K562 (cell line): ENCODE measurements around the gene UFC1. TPM values are rescaled to one million over a fixed set of nuclear protein-coding genes. Genes with fewer than 3 reads are reported as not detected.

Source experiments
- ATAC-seq: fragments of 200-7000 bp; cut with Tn5 transposase; 3 replicates; pipeline ENCODE4 v1.9.1; 2020; ENCODE audit warnings: moderate library complexity
- BruUV-seq: library from RNA; stranded (reverse); fragments of 400-500 nt; replicated peaks from 2 replicates; lab custom pipeline; 2021; lab: Mats Ljungman, UMichigan
- CTCF ChIA-PET: fragments of 300-600 bp; formaldehyde crosslinking; extraction: SDS; loops from one replicate; lab custom pipeline; 2021; ENCODE audit warnings: low intra/inter-chr PET ratio; lab: Yijun Ruan, JAX
- POLR2A ChIA-PET: fragments of 300-600, 350-650 bp; sonication (Branson Sonifier 250); formaldehyde crosslinking; extraction: SDS; loops from one replicate; lab custom pipeline; 2021; ENCODE audit warnings: antibody characterized with exemption, inconsistent platforms; lab: Yijun Ruan, JAX
- DNase-seq, 4 experiments: peaks; one replicate each; pipeline versions ENCODE4 v3.0.0 to v3.0.0-alpha.2; 2011 to 2018; ENCODE audit warnings: low spot score in 3 of 4, mixed read lengths in 3 of 4; ENCODE audit errors: extremely low read depth in 1 of 4
- FAIRE-seq: peaks from 2 replicates; lab custom pipeline; 2011; peaks lifted over from hg19 to GRCh38; lab: Jason Lieb, UNC
- H2AFZ ChIP-seq: 2 replicates; pipeline ENCODE4 v1.6.0; 2011; ENCODE audit warnings: low read depth, low read length, control low read depth, inconsistent platforms
- H3K27ac ChIP-seq: fragments of 200-600 bp; 3 replicates; pipeline ENCODE4 v1.8.0; 2011; ENCODE audit warnings: low read depth, mild to moderate bottlenecking, control low read depth, inconsistent platforms, low read length, moderate library complexity, mixed read lengths; ENCODE audit errors: extremely low read depth
- H3K27me3 ChIP-seq, 2 experiments: fragments of 300-600 bp in 1 of 2; 2 replicates in 1 of 2; 3 replicates in 1 of 2; pipeline versions ENCODE4 v1.6.0 to v1.8.0; 2011; ENCODE audit warnings: inconsistent platforms in 2 of 2, low read length in 2 of 2, mild to moderate bottlenecking in 1 of 2, mixed read lengths in 1 of 2, moderate library complexity in 1 of 2; ENCODE audit not compliant: control insufficient read depth in 2 of 2, insufficient read depth in 2 of 2
- H3K36me3 ChIP-seq: fragments of 300-600 bp; 3 replicates; pipeline ENCODE4 v1.8.0; 2011; ENCODE audit warnings: mild to moderate bottlenecking, low read length, inconsistent platforms; ENCODE audit not compliant: control insufficient read depth, insufficient read depth
- H3K4me1 ChIP-seq, 2 experiments: fragments of 200-600 bp in 1 of 2; replicated peaks in 1 of 2; 2 replicates in 1 of 2; 3 replicates in 1 of 2; pipeline versions ENCODE4 v1.5.1 to v1.8.0; 2011; ENCODE audit warnings: inconsistent platforms in 2 of 2, low read length in 2 of 2, mild to moderate bottlenecking in 1 of 2, mixed read lengths in 1 of 2, moderate library complexity in 1 of 2; ENCODE audit not compliant: control insufficient read depth in 2 of 2, insufficient read depth in 2 of 2
- H3K4me2 ChIP-seq: 2 replicates; pipeline ENCODE4 v1.6.1; 2011; ENCODE audit warnings: low read length, control low read depth, inconsistent platforms, mixed read lengths; ENCODE audit not compliant: insufficient read depth
- H3K4me3 ChIP-seq: fragments of 200-600 bp; sonication (generic), shearing (Covaris generic); 2 replicates; pipeline ENCODE4 v1.5.1; 2016; ENCODE audit warnings: control low read depth, inconsistent platforms
- H3K79me2 ChIP-seq: fragments of 200-600 bp; 3 replicates; pipeline ENCODE4 v1.8.0; 2011; ENCODE audit warnings: low read length, inconsistent platforms; ENCODE audit not compliant: control insufficient read depth, insufficient read depth
- H3K9ac ChIP-seq, 2 experiments: 2 replicates each; pipeline versions ENCODE4 v1.6.0 to v1.6.1; 2011; ENCODE audit warnings: low read depth in 2 of 2, low read length in 2 of 2, control low read depth in 1 of 2, inconsistent platforms in 1 of 2, mild to moderate bottlenecking in 1 of 2, mixed read lengths in 1 of 2; ENCODE audit not compliant: insufficient read depth in 1 of 2
- H3K9me1 ChIP-seq: one replicate; pipeline ENCODE4 v1.6.0; 2011; ENCODE audit warnings: inconsistent platforms, mild to moderate bottlenecking, low read length, moderate library complexity; ENCODE audit not compliant: control insufficient read depth, insufficient read depth
- H3K9me3 ChIP-seq: replicated peaks from 2 replicates; pipeline ENCODE4 v1.5.1; 2011; ENCODE audit warnings: low read depth, low read length, inconsistent platforms; ENCODE audit not compliant: control insufficient read depth, insufficient read depth
- H4K20me1 ChIP-seq: replicated peaks from 2 replicates; pipeline ENCODE4 v1.6.1; 2011; ENCODE audit warnings: low read length, inconsistent platforms, mixed read lengths; ENCODE audit not compliant: control insufficient read depth, insufficient read depth
- CCNT2 ChIP-seq: IDR thresholded peaks from 2 replicates; pipeline ENCODE4 v1.6.1; 2011; ENCODE audit warnings: borderline replicate concordance, low read depth, mild to moderate bottlenecking, moderate library complexity, mixed read lengths, low read length; ENCODE audit not compliant: insufficient read length; ENCODE audit errors: extremely low read depth
- CXXC5 ChIP-seq: fragments of 250-450 bp; sonication (Bioruptor Pico); IDR thresholded peaks from 2 replicates; pipeline ENCODE4 v1.8.0; 2022; ENCODE audit warnings: inconsistent platforms, mild to moderate bottlenecking, moderate library complexity
- ETS1 ChIP-seq: conservative IDR thresholded peaks from 2 replicates; pipeline ENCODE4 v1.6.1; 2011; ENCODE audit warnings: low read depth, mild to moderate bottlenecking, low read length; ENCODE audit not compliant: control insufficient read depth
- GTF2E2 ChIP-seq: fragments of 200-800 bp; sonication (Bioruptor generic); IDR thresholded peaks from 2 replicates; pipeline ENCODE4 v1.6.1; 2016; ENCODE audit warnings: missing genetic modification characterization, missing compliant biosample characterization
- KDM5B ChIP-seq: fragments of 200-600 bp; sonication (generic); IDR thresholded peaks from 2 replicates; pipeline ENCODE4 v1.6.1; 2012; ENCODE audit warnings: low read depth, mild to moderate bottlenecking, moderate library complexity, low read length, control low read depth, inconsistent platforms; ENCODE audit not compliant: insufficient replicate concordance
- MCM2 ChIP-seq: fragments of 450-650 bp; IDR thresholded peaks from 2 replicates; pipeline ENCODE4 v1.6.1; 2017; ENCODE audit warnings: low read depth, mild to moderate bottlenecking
- NCOA2 ChIP-seq, 2 experiments: fragments of 450-650 bp; IDR thresholded peaks; 2 replicates each; pipeline ENCODE4 v1.6.1; 2018; ENCODE audit warnings: mild to moderate bottlenecking in 2 of 2, moderate library complexity in 1 of 2; ENCODE audit not compliant: partially characterized antibody in 2 of 2
- NFATC3 ChIP-seq: fragments of 450-650 bp; IDR thresholded peaks from 2 replicates; pipeline ENCODE4 v1.6.1; 2017; ENCODE audit warnings: mild to moderate bottlenecking
- ZC3H4 ChIP-seq: sonication (generic); formaldehyde crosslinking; IDR thresholded peaks from 2 replicates; pipeline ENCODE4 v1.9.0; 2021; ENCODE audit warnings: missing genetic modification reagents, borderline replicate concordance
- ZNF146 ChIP-seq: IDR thresholded peaks from one replicate; pipeline ENCODE4 v1.6.1; 2018; ENCODE audit warnings: missing compliant biosample characterization; ENCODE audit not compliant: unreplicated experiment
- ZNF277 ChIP-seq: fragments of 250-450 bp; sonication (Bioruptor Pico); IDR thresholded peaks from 2 replicates; pipeline ENCODE4 v1.8.0; 2022; ENCODE audit warnings: inconsistent platforms, mild to moderate bottlenecking, moderate library complexity, borderline replicate concordance
- WGBS: fragments of 100-300 bp; shearing (Covaris generic); methylation state at CpG from one replicate; pipeline ENCODE4 v1.1.6; 2016; ENCODE audit warnings: low coverage, mixed read lengths; ENCODE audit not compliant: insufficient coverage; ENCODE audit errors: missing lambda C conversion rate; 5-methylcytosine and 5-hydroxymethylcytosine counted together
- in situ Hi-C: fragments of 300-500 bp; cut with MboI; formaldehyde crosslinking; loops from 4 replicates; pipeline ENCODE4 v1.15.0; 2018; ENCODE audit warnings: inconsistent platforms, mixed read lengths
- intact Hi-C: fragments of 100-400 bp; cut with micrococcal nuclease; formaldehyde crosslinking; loops from 2 replicates; pipeline ENCODE4 v1.14.2; 2022
- polyA plus RNA-seq, 8 experiments: library from polyadenylated mRNA; depleted of rRNA in 4 of 8; stranded (reverse) in 5 of 8; unstranded in 3 of 8; fragments of >200 nt; fragmentation: Nextera tagmentation in 2 of 8; fragmentation: Illumina TruSeq in 1 of 8; extraction: Ambion mirVana in 2 of 8; extraction: Trizol in 1 of 8; gene quantifications; 2 replicates each; pipeline versions ENCODE4 v1.2.1 to v1.2.3, GENCODE V29; 2011 to 2014; ENCODE audit warnings: inconsistent platforms in 1 of 8, missing spikeins in 1 of 8
- total RNA-seq, 7 experiments: library from RNA; depleted of rRNA in 6 of 7; stranded (reverse); fragments of >200 nt in 6 of 7; fragmentation: Illumina TruSeq in 2 of 7; extraction: Trizol in 2 of 7; gene quantifications; 2 replicates each; pipeline versions ENCODE4 v1.2.1 to v1.2.3, GENCODE V29; 2011 to 2021; ENCODE audit warnings: low replicate concordance in 1 of 7
- TF ChIP-seq, protein P1 (sequence below): fragments of 250-450 bp; sonication (Bioruptor Pico); IDR thresholded peaks from 2 replicates; pipeline ENCODE4 v1.5.0; 2021
- TF ChIP-seq, protein P2 (sequence below): fragments of 450-650 bp; formaldehyde crosslinking; IDR thresholded peaks from 2 replicates; pipeline ENCODE4 v1.4.0; 2020; ENCODE audit warnings: mild to moderate bottlenecking, moderate library complexity
- TF ChIP-seq, protein P3 (sequence below): fragments of 250-450 bp; sonication (Bioruptor Pico); IDR thresholded peaks from 2 replicates; pipeline ENCODE4 v1.4.0; 2020; ENCODE audit warnings: mild to moderate bottlenecking, moderate library complexity, borderline replicate concordance

Gene UFC1
- total and polyA plus RNA-seq, 9 of the 15 experiments (the other 6 are each of a cell fraction or from before 2014, with no cell fraction given), result 92.8 to 220 (median 161) TPM

- H3K9me1 ChIP-seq, result no peaks in the 10 kb centered on the region
- peaks cover 77% of the 10 kb centered on the region for H3K36me3 ChIP-seq
- no peaks in the 10 kb centered on the region for H3K9me3 ChIP-seq
- H3K4me2 ChIP-seq, result no peak overlapping the region
- peaks cover 72% of the 10 kb centered on the region for H3K79me2 ChIP-seq
- ChIA-PET POLR2A (interaction anchor here (0.5 to 0.6 kb wide), 2 partner anchors 13 to 22 kb away, joined by 3 read pairs; no protein-coding TSS in a partner anchor), CTCF (no interaction called here)
- no peak overlapping the region for H3K4me3 ChIP-seq
- FAIRE-seq (no peak), DNase-seq (no peak), ATAC-seq (no peak)
- in situ Hi-C loops, result no loop called here
- intact Hi-C loops, result no loop called here
- H2AFZ ChIP-seq, result no peak overlapping the region
- WGBS, result 100% methylated on average over 1 of the region's 1 CpG
- no peaks in the 10 kb centered on the region for H3K27me3 ChIP-seq
- H3K27ac ChIP-seq, result no peak overlapping the region
- no TSS peak for BruUV-seq
- H4K20me1 ChIP-seq, result no peaks in the 10 kb centered on the region; the same call in 1 of the 2 replicates
- no peaks in the 10 kb centered on the region for H3K4me1 ChIP-seq
- H3K9ac ChIP-seq, result no peak overlapping the region
- TF ChIP-seq, protein P1, sequence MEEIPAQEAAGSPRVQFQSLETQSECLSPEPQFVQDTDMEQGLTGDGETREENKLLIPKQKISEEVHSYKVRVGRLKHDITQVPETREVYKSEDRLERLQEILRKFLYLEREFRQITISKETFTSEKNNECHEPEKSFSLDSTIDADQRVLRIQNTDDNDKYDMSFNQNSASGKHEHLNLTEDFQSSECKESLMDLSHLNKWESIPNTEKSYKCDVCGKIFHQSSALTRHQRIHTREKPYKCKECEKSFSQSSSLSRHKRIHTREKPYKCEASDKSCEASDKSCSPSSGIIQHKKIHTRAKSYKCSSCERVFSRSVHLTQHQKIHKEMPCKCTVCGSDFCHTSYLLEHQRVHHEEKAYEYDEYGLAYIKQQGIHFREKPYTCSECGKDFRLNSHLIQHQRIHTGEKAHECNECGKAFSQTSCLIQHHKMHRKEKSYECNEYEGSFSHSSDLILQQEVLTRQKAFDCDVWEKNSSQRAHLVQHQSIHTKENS, result no peak
- no peak for TF ChIP-seq ZNF277 (CRISPR knock-in tag)
- TF ChIP-seq ZC3H4, result no peak
- TF ChIP-seq, protein P2, sequence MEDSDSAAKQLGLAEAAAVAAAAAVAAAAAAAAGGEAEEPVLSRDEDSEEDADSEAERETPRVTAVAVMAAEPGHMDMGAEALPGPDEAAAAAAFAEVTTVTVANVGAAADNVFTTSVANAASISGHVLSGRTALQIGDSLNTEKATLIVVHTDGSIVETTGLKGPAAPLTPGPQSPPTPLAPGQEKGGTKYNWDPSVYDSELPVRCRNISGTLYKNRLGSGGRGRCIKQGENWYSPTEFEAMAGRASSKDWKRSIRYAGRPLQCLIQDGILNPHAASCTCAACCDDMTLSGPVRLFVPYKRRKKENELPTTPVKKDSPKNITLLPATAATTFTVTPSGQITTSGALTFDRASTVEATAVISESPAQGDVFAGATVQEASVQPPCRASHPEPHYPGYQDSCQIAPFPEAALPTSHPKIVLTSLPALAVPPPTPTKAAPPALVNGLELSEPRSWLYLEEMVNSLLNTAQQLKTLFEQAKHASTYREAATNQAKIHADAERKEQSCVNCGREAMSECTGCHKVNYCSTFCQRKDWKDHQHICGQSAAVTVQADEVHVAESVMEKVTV (CRISPR knock-in tag), result no peak
- no peak for TF ChIP-seq GTF2E2 (tag)
- no peak for TF ChIP-seq NCOA2 (IDR thresholded peaks at IDR 0.05; ENCODE audit: partially characterized antibody in 2 of 2)
- no peak for TF ChIP-seq KDM5B
- TF ChIP-seq MCM2, result no peak
- TF ChIP-seq ZNF146 (CRISPR knock-in tag), result no peak
- no peak for TF ChIP-seq CXXC5 (CRISPR knock-in tag)
- TF ChIP-seq NFATC3, result no peak
- TF ChIP-seq, protein P3, sequence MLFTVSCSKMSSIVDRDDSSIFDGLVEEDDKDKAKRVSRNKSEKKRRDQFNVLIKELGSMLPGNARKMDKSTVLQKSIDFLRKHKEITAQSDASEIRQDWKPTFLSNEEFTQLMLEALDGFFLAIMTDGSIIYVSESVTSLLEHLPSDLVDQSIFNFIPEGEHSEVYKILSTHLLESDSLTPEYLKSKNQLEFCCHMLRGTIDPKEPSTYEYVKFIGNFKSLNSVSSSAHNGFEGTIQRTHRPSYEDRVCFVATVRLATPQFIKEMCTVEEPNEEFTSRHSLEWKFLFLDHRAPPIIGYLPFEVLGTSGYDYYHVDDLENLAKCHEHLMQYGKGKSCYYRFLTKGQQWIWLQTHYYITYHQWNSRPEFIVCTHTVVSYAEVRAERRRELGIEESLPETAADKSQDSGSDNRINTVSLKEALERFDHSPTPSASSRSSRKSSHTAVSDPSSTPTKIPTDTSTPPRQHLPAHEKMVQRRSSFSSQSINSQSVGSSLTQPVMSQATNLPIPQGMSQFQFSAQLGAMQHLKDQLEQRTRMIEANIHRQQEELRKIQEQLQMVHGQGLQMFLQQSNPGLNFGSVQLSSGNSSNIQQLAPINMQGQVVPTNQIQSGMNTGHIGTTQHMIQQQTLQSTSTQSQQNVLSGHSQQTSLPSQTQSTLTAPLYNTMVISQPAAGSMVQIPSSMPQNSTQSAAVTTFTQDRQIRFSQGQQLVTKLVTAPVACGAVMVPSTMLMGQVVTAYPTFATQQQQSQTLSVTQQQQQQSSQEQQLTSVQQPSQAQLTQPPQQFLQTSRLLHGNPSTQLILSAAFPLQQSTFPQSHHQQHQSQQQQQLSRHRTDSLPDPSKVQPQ (CRISPR knock-in tag), result no peak
- TF ChIP-seq CCNT2, result no peak
- TF ChIP-seq ETS1, result no peak
Observed at GRCh38 chr1:161106431-161106830, 47.3 kb upstream of the UFC1 start.
